HG03103 (cell line): ENCODE measurements around the gene ZNF780B.

Source experiments
- ATAC-seq: cut with Tn5 transposase; IDR thresholded peaks from one replicate; pipeline ENCODE4 v1.9.1; 2021; ENCODE audit warnings: low read depth; ENCODE audit not compliant: unreplicated experiment

Gene ZNF780B

DNA sequence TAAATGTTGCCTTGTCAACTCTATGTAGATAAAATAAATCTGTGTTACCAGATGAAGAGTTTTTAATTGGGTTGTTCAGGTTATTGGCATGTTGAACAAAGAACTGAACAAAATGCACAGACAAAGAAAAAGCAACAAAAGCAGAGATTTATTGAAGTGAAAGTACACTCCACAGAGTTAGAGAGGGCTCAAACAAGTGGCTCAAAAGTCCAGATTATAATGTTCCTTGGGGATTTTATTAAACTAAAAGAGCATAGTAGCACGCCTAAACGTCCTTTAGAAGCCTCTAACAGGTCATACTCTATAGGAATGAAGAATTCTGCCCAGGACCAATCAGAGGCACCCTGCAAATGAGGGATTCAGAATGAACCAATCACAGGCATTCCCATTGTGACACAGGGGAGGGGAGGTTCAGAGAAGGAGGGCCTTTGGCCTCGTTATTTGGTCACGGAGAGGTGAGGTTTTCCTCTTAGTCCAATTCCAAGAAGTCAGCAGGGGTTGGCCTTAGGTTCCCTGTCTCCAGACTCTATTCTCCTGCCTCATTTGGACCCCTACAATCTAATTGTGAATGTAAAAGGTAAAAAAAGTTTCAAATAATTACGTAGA is 72.2 kb downstream of the ZNF780B start:
- no peak for ATAC-seq

DNA sequence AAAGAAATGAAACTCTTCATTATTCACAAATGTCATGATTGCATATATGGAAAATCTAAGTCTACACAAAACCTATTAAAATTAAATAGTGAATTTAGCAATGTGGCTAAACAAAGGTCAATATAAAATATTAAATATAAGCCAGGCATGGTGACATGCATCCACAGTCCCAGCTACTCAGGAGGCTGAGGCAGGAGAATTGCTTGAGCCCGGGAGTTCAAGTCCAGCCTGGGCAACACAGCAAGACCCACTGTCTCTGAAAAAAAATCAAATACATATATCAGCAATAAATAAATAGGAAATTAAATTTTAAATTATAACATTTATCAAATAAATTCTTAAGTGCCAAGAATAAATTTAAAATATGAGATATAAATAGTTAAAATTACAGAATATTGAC is 73.1 kb downstream of the ZNF780B start:
- ATAC-seq, result no peak
